K562 (cell line): Measurements from ENCODE around the gene ELK4. TPM values are rescaled to one million over a fixed set of nuclear protein-coding genes. Genes with fewer than 3 reads are reported as not detected.
A peak's percentile ranks its signal among the peaks of the same experiment; 100 is the strongest.

Source experiments
- ATF2 ChIP-seq: sonication (generic); formaldehyde crosslinking; IDR thresholded peaks from 2 replicates; pipeline ENCODE4 v1.8.1; 2022; ENCODE audit warnings: missing genetic modification reagents
- CREBBP ChIP-seq: IDR thresholded peaks from one replicate; pipeline ENCODE4 v1.6.1; 2012; ENCODE audit warnings: low read depth, mild to moderate bottlenecking, control low read depth, inconsistent platforms, low read length
- DEAF1 ChIP-seq: fragments of 450-650 bp; formaldehyde crosslinking; IDR thresholded peaks from 2 replicates; pipeline ENCODE4 v1.4.0; 2020; ENCODE audit warnings: mild to moderate bottlenecking, moderate library complexity
- EHMT2 ChIP-seq: fragments of 450-650 bp; IDR thresholded peaks from 2 replicates; pipeline ENCODE4 v1.6.1; 2018; ENCODE audit warnings: antibody characterized with exemption
- FOXJ2 ChIP-seq: fragments of 200-800 bp; sonication (Bioruptor generic); IDR thresholded peaks from 2 replicates; pipeline ENCODE4 v1.6.1; 2016; ENCODE audit warnings: missing genetic modification characterization, missing compliant biosample characterization
- GABPB2 ChIP-seq: fragments of 250-450 bp; sonication (Bioruptor Pico); conservative IDR thresholded peaks from 2 replicates; pipeline ENCODE4 v1.5.1; 2021; ENCODE audit warnings: mild to moderate bottlenecking
- HMGXB4 ChIP-seq: sonication (generic); formaldehyde crosslinking; IDR thresholded peaks from 2 replicates; pipeline ENCODE4 v1.8.1; 2023; ENCODE audit warnings: mild to moderate bottlenecking, missing genetic modification reagents
- SMAD1 ChIP-seq: fragments of 150-350 bp; IDR thresholded peaks from 2 replicates; pipeline ENCODE4 v1.6.1; 2014; ENCODE audit warnings: low read length, low read depth; ENCODE audit not compliant: partially characterized antibody
- TEAD4 ChIP-seq, 2 experiments: sonication (generic) in 1 of 2; formaldehyde crosslinking in 1 of 2; IDR thresholded peaks; 2 replicates each; pipeline versions ENCODE4 v1.6.1 to v1.8.0; 2012 to 2022; ENCODE audit warnings: borderline replicate concordance in 1 of 2, inconsistent platforms in 1 of 2, low read length in 1 of 2, mild to moderate bottlenecking in 1 of 2, missing genetic modification reagents in 1 of 2
- polyA plus RNA-seq, 8 experiments: library from polyadenylated mRNA; depleted of rRNA in 4 of 8; stranded (reverse) in 5 of 8; unstranded in 3 of 8; fragments of >200 nt; fragmentation: Nextera tagmentation in 2 of 8; fragmentation: Illumina TruSeq in 1 of 8; extraction: Ambion mirVana in 2 of 8; extraction: Trizol in 1 of 8; gene quantifications; 2 replicates each; pipeline versions ENCODE4 v1.2.1 to v1.2.3, GENCODE V29; 2011 to 2014; ENCODE audit warnings: inconsistent platforms in 1 of 8, missing spikeins in 1 of 8
- total RNA-seq, 7 experiments: library from RNA; depleted of rRNA in 6 of 7; stranded (reverse); fragments of >200 nt in 6 of 7; fragmentation: Illumina TruSeq in 2 of 7; extraction: Trizol in 2 of 7; gene quantifications; 2 replicates each; pipeline versions ENCODE4 v1.2.1 to v1.2.3, GENCODE V29; 2011 to 2021; ENCODE audit warnings: low replicate concordance in 1 of 7
- TF ChIP-seq, protein P1 (sequence below), 2 experiments: fragments of 250-450 bp in 1 of 2; fragments of 450-650 bp in 1 of 2; sonication (Bioruptor Pico) in 1 of 2; IDR thresholded peaks; 2 replicates each; pipeline versions ENCODE4 v1.6.1 to v1.8.0; 2016 to 2021; ENCODE audit warnings: mild to moderate bottlenecking in 2 of 2, moderate library complexity in 2 of 2, missing compliant biosample characterization in 1 of 2, missing genetic modification characterization in 1 of 2

The ELK4 gene
- total and polyA plus RNA-seq, 9 of the 15 experiments (the other 6 are each of a cell fraction or from before 2014, with no cell fraction given): 2.0 to 21.7 (median 9.2) TPM

- TF ChIP-seq DEAF1 (CRISPR knock-in tag) (0 out of 2 replicates have a peak, but pooled peaks have one; percentile 12), TEAD4 (IDR thresholded peaks at IDR 0.05; ENCODE audit: low read length) (peak; percentile 99), TEAD4 (CRISPR knock-in tag; IDR thresholded peaks at IDR 0.05; ENCODE audit: borderline replicate concordance) (0 out of 2 replicates have a peak, but pooled peaks have one; percentile 15), EHMT2 (peak; percentile 9; the same call in 1 of the 2 replicates), SMAD1 (peak; percentile 63), FOXJ2 (peak; percentile 70), GABPB2 (CRISPR knock-in tag) (no peak), ATF2 (CRISPR knock-in tag) (no peak), HMGXB4 (CRISPR knock-in tag) (peak; percentile 30; the same call in 1 of the 2 replicates), CREBBP (no peak)
- TF ChIP-seq, protein P1, sequence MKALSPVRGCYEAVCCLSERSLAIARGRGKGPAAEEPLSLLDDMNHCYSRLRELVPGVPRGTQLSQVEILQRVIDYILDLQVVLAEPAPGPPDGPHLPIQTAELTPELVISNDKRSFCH (CRISPR knock-in tag; IDR thresholded peaks at IDR 0.05): no peak
- TF ChIP-seq, protein P1 (tag; IDR thresholded peaks at IDR 0.05): peak; percentile 78; the same call in 1 of the 2 replicates
Measured at GRCh38 chr1:205678286-205679111, 46.7 kb upstream of the ELK4 start (continued).
